GM19043 (cell line): ENCODE measurements around the gene NPAT.
A peak's percentile ranks its signal among the peaks of the same experiment; 100 is the strongest.
"Not testable (repeated sequence)": the region's sequence is repeated elsewhere in the genome, so short reads cannot be mapped to it uniquely, and the experiment has no call there.

Experiments
- ATAC-seq: cut with Tn5 transposase; IDR thresholded peaks from one replicate; pipeline ENCODE4 v1.9.1; 2021; ENCODE audit warnings: low read depth; ENCODE audit not compliant: unreplicated experiment

The NPAT gene

GRCh38 chr11:108160970-108161566 is 61.4 kb downstream of the NPAT start:
- peak; percentile 100 for ATAC-seq

GRCh38 chr11:108154591-108154990 is 67.8 kb downstream of the NPAT start:
- no peak for ATAC-seq

DNA sequence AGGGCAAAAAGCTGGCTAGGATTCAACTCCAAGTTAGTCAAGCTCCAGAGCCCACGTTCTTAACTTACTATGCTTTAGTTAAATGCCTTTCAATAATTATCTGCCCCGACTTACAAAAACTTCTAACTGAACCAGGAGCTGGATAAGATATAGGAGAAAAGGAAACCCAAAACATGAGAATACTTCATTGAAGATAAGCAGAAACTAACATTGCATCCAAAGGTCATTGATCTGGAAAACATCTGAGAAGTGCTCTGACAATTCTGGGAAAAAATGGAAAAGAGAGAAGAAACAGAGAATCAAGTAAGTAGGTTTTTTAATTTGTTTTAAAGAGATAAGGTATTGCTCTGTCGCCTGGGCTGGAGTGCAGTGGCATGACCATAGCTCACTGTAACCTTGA is 73.9 kb downstream of the NPAT start:
- no peak for ATAC-seq

DNA sequence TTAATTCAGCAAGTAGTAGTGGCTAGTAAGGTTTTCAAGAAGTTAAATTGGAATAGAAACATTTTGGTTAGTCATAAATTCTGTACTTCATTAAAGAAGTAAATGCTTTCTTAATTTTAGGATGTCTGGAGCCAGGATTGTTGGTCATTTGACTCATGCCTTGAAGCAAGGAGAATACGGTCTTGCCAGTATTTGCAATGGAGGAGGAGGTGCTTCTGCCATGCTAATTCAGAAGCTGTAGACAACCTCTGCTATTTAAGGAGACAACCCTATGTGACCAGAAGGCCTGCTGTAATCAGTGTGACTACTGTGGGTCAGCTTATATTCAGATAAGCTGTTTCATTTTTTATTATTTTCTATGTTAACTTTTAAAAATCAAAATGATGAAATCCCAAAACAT is 75.3 kb downstream of the NPAT start:
- no peak for ATAC-seq

GRCh38 chr11:108144615-108145014 is 77.8 kb downstream of the NPAT start:
- no peak for ATAC-seq

DNA sequence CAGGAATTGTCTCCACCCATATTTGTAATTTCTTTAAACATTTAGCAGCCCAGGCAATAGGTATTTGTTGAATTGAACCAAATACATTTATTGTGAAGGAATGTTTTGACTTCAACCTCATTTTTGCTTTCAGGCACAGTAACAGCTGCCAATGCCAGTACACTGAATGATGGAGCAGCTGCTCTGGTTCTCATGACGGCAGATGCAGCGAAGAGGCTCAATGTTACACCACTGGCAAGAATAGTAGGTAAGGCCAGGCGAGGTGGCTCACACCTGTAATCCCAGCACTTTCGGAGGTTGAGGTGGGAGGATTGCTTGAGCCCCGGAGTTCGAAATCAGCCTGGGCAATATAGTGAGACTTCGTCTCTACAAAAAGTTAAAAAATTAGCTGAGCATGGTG is 80.1 kb downstream of the NPAT start:
- ATAC-seq: no peak

- no peak for ATAC-seq
Observed at GRCh38 chr11:108137212-108137611, 85.2 kb downstream of the NPAT start.

- ATAC-seq: no peak
Observed at GRCh38 chr11:108135845-108136544, 86.4 kb downstream of the NPAT start.

DNA sequence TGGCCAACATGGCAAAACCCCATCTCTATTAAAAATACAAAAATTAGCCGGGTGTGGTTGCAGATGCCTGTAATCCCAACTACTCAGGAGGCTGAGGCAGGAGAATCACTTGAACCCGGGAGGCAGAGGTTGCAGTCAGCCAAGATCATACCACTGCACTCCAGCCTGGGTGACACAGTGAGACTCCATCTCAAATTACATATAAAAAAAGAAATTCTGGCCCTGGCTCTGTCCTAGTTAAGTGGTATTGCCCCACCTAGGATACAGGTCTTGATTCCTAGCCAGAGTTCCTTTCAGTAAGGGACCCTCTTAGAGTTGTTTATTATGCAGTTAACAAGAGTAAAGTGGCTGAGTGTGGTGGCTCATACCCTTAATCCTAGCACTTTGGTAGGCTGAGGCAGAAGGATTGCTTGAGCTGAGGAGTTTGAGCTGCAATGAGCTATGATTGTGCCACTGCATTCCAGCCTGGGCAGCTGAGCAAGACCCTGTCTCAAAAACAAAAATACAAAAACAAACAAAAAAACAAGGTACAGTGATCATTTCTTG is 89.4 kb downstream of the NPAT start:
- ATAC-seq: not testable (repeated sequence)

- ATAC-seq: no peak
Observed at GRCh38 chr11:108131993-108132392, 90.4 kb downstream of the NPAT start.

- no peak for ATAC-seq
Observed at GRCh38 chr11:108128772-108129171, 93.7 kb downstream of the NPAT start.

- no peak for ATAC-seq
Observed at GRCh38 chr11:108125096-108125495, 97.3 kb downstream of the NPAT start.

DNA sequence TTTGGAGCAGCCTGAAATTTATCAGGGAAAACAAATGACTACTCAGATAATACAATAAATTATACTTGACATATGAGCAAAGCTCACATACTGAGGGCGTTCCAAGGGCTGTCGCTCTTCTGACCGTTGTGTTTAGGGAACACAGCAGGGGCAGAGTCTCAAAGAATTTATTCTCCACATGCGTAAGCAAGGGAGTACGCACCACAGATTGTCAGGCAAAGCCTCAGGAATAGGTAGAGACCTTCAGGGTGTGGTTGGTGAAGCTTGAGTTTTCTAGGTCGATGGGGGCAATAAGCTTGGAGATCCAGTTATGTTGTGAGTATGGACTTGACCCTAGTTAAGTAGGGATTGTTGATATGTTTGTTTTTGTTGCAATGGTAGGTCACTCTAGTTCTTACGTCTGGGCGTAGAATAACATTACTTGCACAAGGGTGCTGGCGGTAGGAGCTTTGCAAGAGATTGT is 100.2 kb downstream of the NPAT start:
- no peak for ATAC-seq

- ATAC-seq: peak; percentile 96
Observed at GRCh38 chr11:108121274-108122155, 100.9 kb downstream of the NPAT start, which contains the start of gene ACAT1. ACAT1 (plus strand) TSS chr11:108121567; CDS start chr11:108121607, 40 bp downstream.

GRCh38 chr11:108120936-108121273 is 101.5 kb downstream of the NPAT start:
- peak; percentile 4 for ATAC-seq

GRCh38 chr11:108117746-108118371 is 104.6 kb downstream of the NPAT start:
- ATAC-seq: no peak

DNA sequence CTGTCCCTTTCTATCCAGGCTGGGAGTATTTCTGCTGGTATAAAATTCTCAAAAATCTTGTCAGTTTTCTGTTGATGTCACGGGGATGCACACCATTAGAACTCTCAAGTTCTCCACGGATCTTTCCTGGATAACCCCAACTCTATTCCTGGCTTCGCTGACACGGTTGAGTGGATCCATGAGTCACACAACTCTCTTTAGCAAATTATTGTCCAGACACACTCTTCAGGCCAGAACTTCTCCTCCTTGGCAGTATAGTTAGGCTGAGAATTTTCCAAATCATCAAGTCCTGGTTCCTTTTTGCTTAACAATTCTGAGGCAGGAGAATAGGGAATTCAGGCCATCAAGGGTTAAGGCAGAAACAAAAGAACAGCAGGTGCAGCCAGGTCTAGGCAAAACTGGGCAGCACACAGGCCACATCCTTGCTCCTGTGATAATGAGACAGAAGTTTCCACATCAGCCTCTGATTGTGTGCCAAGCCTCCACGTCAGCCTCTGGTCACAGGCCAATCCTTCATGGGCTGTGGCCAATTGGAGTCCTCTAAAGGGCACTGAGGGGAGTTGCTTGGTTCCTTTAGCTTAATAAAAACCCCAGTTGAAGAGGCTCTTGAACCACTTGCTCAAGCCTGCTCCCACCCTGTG is 106.8 kb downstream of the NPAT start:
- no peak for ATAC-seq

- ATAC-seq: no peak
Observed at GRCh38 chr11:108112057-108112456, 110.4 kb downstream of the NPAT start.

DNA sequence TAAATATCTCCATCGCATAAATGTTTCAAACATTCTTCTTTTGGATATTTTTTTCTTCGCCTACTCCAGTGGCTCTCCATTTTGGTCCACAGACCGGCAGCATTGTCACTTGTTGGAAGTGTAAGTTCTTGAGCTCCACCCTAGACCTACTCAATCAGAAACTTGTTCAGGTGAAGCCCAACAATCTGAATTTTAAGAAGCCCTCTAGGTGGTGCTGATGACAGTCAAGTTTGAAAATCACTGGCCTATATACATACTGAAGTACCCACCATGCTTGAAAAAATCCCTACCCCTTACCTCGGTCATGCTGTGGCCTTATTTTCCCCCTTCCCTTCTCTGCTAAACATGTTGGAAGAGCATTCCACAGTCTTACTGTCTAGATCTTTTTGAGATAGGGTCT is 111.3 kb downstream of the NPAT start:
- no peak for ATAC-seq
